A549 (cell line): ENCODE results near the gene UGT3A2. TPM values are rescaled to one million over a fixed set of nuclear protein-coding genes. Genes with fewer than 3 reads are reported as not detected.

Experiments
- ATAC-seq, 2 experiments: fragments of 200-7000 bp in 1 of 2; fragments of >200 bp in 1 of 2; cut with Nextera tagmentation in 1 of 2; cut with Tn5 transposase in 1 of 2; 3 replicates each; pipeline versions ENCODE4 v1.8.0 to v1.9.1; 2018 to 2020; ENCODE audit warnings: mild to moderate bottlenecking in 1 of 2, moderate library complexity in 1 of 2
- CTCF ChIA-PET: fragments of 300-600 bp; sonication (Branson Sonifier 250); formaldehyde crosslinking; extraction: SDS; loops from one replicate; lab custom pipeline; 2021; ENCODE audit warnings: antibody characterized with exemption, inconsistent platforms; lab: Yijun Ruan, JAX
- POLR2A ChIA-PET: fragments of 350-600 bp; formaldehyde crosslinking; extraction: SDS; loops from one replicate; lab custom pipeline; 2021; ENCODE audit warnings: antibody characterized with exemption, inconsistent platforms; lab: Yijun Ruan, JAX
- DNase-seq, 2 experiments: peaks; one replicate each; pipeline versions ENCODE4 v3.0.0 to v3.0.0-alpha.2; 2011 to 2016; ENCODE audit warnings: low read depth in 1 of 2, low spot score in 1 of 2
- FAIRE-seq: peaks from 2 replicates; lab custom pipeline; 2011; peaks lifted over from hg19 to GRCh38; lab: Jason Lieb, UNC
- H3K27ac ChIP-seq, 2 experiments: fragments of >200 bp; sonication (Bioruptor Twin); formaldehyde crosslinking; 3 replicates each; pipeline ENCODE4 v1.5.1; 2016 to 2017
- H3K4me1 ChIP-seq: fragments of >200 bp; sonication (Bioruptor Twin); formaldehyde crosslinking; 3 replicates; pipeline ENCODE4 v1.6.1; 2016
- H3K4me2 ChIP-seq: fragments of >200 bp; sonication (Bioruptor Twin); formaldehyde crosslinking; 3 replicates; pipeline ENCODE4 v1.6.1; 2016
- H3K4me3 ChIP-seq: fragments of >200 bp; sonication (Bioruptor Twin); formaldehyde crosslinking; 3 replicates; pipeline ENCODE4 v1.5.1; 2016
- H3K9me3 ChIP-seq: fragments of >200 bp; sonication (Bioruptor Twin); formaldehyde crosslinking; 3 replicates; pipeline ENCODE4 v1.6.1; 2016
- BHLHE40 ChIP-seq: IDR thresholded peaks from 2 replicates; pipeline ENCODE4 v1.6.1; 2012; ENCODE audit warnings: low read depth, low read length, inconsistent platforms
- CHD2 ChIP-seq: fragments of 150-350 bp; IDR thresholded peaks from 2 replicates; pipeline ENCODE4 v1.6.1; 2014; ENCODE audit warnings: low read length; ENCODE audit not compliant: partially characterized antibody
- CTCF ChIP-seq: fragments of >200 bp; sonication (Bioruptor Twin); formaldehyde crosslinking; IDR thresholded peaks from 3 replicates; pipeline ENCODE4 v1.5.1; 2016
- EHF ChIP-seq: fragments of 250-450 bp; sonication (Bioruptor Pico); IDR thresholded peaks from 2 replicates; pipeline ENCODE4 v1.5.0; 2020; ENCODE audit warnings: mild to moderate bottlenecking
- EP300 ChIP-seq, 2 experiments: fragments of >200 bp; sonication (Bioruptor Twin); formaldehyde crosslinking; IDR thresholded peaks; 2 replicates in 1 of 2; 3 replicates in 1 of 2; pipeline ENCODE4 v1.6.1; 2016 to 2017
- FOSB ChIP-seq: fragments of 250-450 bp; sonication (Bioruptor Pico); IDR thresholded peaks from 2 replicates; pipeline ENCODE4 v1.5.0; 2020; ENCODE audit warnings: mild to moderate bottlenecking, moderate library complexity
- FOXS1 ChIP-seq: fragments of 250-450 bp; sonication (Bioruptor Pico); IDR thresholded peaks from 2 replicates; pipeline ENCODE4 v1.5.0; 2020; ENCODE audit warnings: mild to moderate bottlenecking, moderate library complexity
- PHF8 ChIP-seq: fragments of 200-600 bp; sonication (generic); IDR thresholded peaks from 2 replicates; pipeline ENCODE4 v1.6.1; 2016; ENCODE audit warnings: low read depth, mild to moderate bottlenecking, antibody characterized with exemption, moderate library complexity, borderline replicate concordance
- RAD21 ChIP-seq, 2 experiments: fragments of >200 bp in 1 of 2; sonication (Bioruptor Twin) in 1 of 2; formaldehyde crosslinking in 1 of 2; IDR thresholded peaks in 1 of 2; conservative IDR thresholded peaks in 1 of 2; 2 replicates in 1 of 2; 3 replicates in 1 of 2; pipeline ENCODE4 v1.6.1; 2012 to 2018; ENCODE audit warnings: inconsistent platforms in 1 of 2
- RARB ChIP-seq: fragments of 250-450 bp; sonication (Bioruptor Pico); IDR thresholded peaks from 2 replicates; pipeline ENCODE4 v1.8.0; 2021; ENCODE audit warnings: mild to moderate bottlenecking, moderate library complexity
- RCOR1 ChIP-seq: fragments of 150-350 bp; IDR thresholded peaks from 2 replicates; pipeline ENCODE4 v1.6.1; 2014; ENCODE audit warnings: antibody characterized with exemption, low read length, low read depth
- TFCP2L1 ChIP-seq: fragments of 250-450 bp; sonication (Bioruptor Pico); IDR thresholded peaks from 2 replicates; pipeline ENCODE4 v1.5.0; 2021; ENCODE audit warnings: mild to moderate bottlenecking
- TP53 ChIP-seq: fragments of 250-450 bp; sonication (Bioruptor Pico); IDR thresholded peaks from 2 replicates; pipeline ENCODE4 v1.5.0; 2021; ENCODE audit warnings: mild to moderate bottlenecking, moderate library complexity
- ZNF302 ChIP-seq: fragments of 250-450 bp; sonication (Bioruptor Pico); IDR thresholded peaks from 2 replicates; pipeline ENCODE4 v1.9.0; 2021; ENCODE audit warnings: inconsistent platforms, mild to moderate bottlenecking, moderate library complexity
- ZSCAN20 ChIP-seq: fragments of 250-450 bp; sonication (Bioruptor Pico); IDR thresholded peaks from 2 replicates; pipeline ENCODE4 v1.8.0; 2022; ENCODE audit warnings: mild to moderate bottlenecking, moderate library complexity
- WGBS: methylation state at CpG from one replicate; pipeline ENCODE4 v1.1.6; 2017; ENCODE audit errors: missing lambda C conversion rate; 5-methylcytosine and 5-hydroxymethylcytosine counted together
- polyA plus RNA-seq, 4 experiments: library from polyadenylated mRNA; depleted of rRNA in 3 of 4; stranded (reverse); fragments of >200 nt; fragmentation: RNase III in 1 of 4; extraction: RNeasy Plus Mini Kit Qiagen cat#74134 plus additional on column Dnase treatment in 1 of 4; gene quantifications; 2 replicates in 3 of 4; 3 replicates in 1 of 4; pipeline ENCODE4 v1.2.3, GENCODE V29; 2011 to 2017
- TF ChIP-seq, protein P1 (sequence below): fragments of 150-350 bp; IDR thresholded peaks from 2 replicates; pipeline ENCODE4 v1.6.1; 2014; ENCODE audit warnings: low read depth, mild to moderate bottlenecking, low read length
- TF ChIP-seq, protein P2 (sequence below): fragments of 200-600 bp; sonication (generic); IDR thresholded peaks from 2 replicates; pipeline ENCODE4 v1.6.1; 2016; ENCODE audit warnings: antibody characterized with exemption, mild to moderate bottlenecking, moderate library complexity

The UGT3A2 gene
- polyA plus RNA-seq, 2 of the 4 experiments (the other 2 are of a cell fraction) = not detected

DNA sequence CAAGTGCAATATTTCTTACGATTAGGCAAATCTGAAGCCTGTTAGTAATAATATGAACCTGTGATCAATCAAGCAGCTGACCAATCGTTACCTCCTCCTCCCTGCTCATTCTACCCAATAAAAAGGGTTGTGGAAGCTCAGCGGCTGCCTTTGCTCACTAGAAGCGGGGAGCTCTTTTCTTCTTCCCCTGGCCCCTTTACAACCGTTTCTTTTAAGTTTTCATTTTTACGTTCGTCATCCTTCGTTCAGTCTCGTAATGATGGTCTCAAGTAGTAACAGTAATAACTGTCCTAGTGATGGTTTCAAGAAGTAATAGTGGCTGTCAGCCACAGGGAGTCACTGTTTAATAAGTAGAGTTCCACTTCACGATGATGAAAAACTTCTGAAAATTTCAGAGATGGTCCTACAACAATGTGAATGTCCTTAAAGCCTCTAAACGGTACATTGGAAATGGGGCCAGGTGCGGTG, 6.2 kb downstream of the UGT3A2 start:
- FAIRE-seq = no peak
- H3K27ac ChIP-seq = no peak overlapping the region
- peak; percentile 67 to 75; a peak in 4 of 6 replicates for ATAC-seq
- TF ChIP-seq RAD21 (conservative IDR thresholded peaks at IDR 0.05 in 1 of 2, IDR thresholded peaks at IDR 0.05 in 1 of 2) (peak in 1 of 2 experiments; percentile 45; a peak in 3 of 5 replicates), CTCF (peak; percentile 19; the same call in 1 of the 3 replicates), RARB (CRISPR knock-in tag) (no peak), BHLHE40 (no peak), EP300 (IDR thresholded peaks at IDR 0.05) (no peak), EHF (CRISPR knock-in tag) (no peak), FOSB (no peak), RCOR1 (no peak)
- TF ChIP-seq, protein P1, sequence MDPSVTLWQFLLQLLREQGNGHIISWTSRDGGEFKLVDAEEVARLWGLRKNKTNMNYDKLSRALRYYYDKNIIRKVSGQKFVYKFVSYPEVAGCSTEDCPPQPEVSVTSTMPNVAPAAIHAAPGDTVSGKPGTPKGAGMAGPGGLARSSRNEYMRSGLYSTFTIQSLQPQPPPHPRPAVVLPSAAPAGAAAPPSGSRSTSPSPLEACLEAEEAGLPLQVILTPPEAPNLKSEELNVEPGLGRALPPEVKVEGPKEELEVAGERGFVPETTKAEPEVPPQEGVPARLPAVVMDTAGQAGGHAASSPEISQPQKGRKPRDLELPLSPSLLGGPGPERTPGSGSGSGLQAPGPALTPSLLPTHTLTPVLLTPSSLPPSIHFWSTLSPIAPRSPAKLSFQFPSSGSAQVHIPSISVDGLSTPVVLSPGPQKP = no peak
- TF ChIP-seq, all 56 proteins: peak for 2
- POLR2A ChIA-PET = no interaction called here
- H3K9me3 ChIP-seq = no peaks in the 10 kb centered on the region
- CTCF ChIA-PET = interaction anchor here (1.2 kb wide), 1 partner anchor 26 kb away, joined by 3 read pairs; no protein-coding TSS in a partner anchor
- whole genome bisulfite sequencing = 25% methylated on average over 12 of the region's 12 CpGs
- H3K4me3 ChIP-seq = no peak overlapping the region
- no peaks in the 10 kb centered on the region for H3K4me1 ChIP-seq
- peak; percentile 13 to 27 for DNase-seq
- peak overlapping the region; percentile 38; the same call in 2 of the 3 replicates for H3K4me2 ChIP-seq

- H3K9me3 ChIP-seq = no peaks in the 10 kb centered on the region
- FAIRE-seq (no peak), ATAC-seq (no peak; a peak in 1 of 6 replicates), DNase-seq (no peak)
- no peak overlapping the region for H3K27ac ChIP-seq
- H3K4me3 ChIP-seq = no peak overlapping the region
- ChIA-PET CTCF (interaction anchor here (0.7 to 1.2 kb wide), 3 partner anchors 19 to 134 kb away, joined by 3 read pairs; no protein-coding TSS in a partner anchor), POLR2A (no interaction called here)
- TF ChIP-seq RARB (CRISPR knock-in tag) (no peak), ZNF302 (CRISPR knock-in tag) (no peak), ZSCAN20 (CRISPR knock-in tag) (no peak), FOXS1 (CRISPR knock-in tag) (no peak), TP53 (CRISPR knock-in tag) (no peak), TFCP2L1 (CRISPR knock-in tag) (no peak), RAD21 (conservative IDR thresholded peaks at IDR 0.05 in 1 of 2, IDR thresholded peaks at IDR 0.05 in 1 of 2) (no peak), PHF8 (no peak), CHD2 (no peak)
- TF ChIP-seq, protein P2, sequence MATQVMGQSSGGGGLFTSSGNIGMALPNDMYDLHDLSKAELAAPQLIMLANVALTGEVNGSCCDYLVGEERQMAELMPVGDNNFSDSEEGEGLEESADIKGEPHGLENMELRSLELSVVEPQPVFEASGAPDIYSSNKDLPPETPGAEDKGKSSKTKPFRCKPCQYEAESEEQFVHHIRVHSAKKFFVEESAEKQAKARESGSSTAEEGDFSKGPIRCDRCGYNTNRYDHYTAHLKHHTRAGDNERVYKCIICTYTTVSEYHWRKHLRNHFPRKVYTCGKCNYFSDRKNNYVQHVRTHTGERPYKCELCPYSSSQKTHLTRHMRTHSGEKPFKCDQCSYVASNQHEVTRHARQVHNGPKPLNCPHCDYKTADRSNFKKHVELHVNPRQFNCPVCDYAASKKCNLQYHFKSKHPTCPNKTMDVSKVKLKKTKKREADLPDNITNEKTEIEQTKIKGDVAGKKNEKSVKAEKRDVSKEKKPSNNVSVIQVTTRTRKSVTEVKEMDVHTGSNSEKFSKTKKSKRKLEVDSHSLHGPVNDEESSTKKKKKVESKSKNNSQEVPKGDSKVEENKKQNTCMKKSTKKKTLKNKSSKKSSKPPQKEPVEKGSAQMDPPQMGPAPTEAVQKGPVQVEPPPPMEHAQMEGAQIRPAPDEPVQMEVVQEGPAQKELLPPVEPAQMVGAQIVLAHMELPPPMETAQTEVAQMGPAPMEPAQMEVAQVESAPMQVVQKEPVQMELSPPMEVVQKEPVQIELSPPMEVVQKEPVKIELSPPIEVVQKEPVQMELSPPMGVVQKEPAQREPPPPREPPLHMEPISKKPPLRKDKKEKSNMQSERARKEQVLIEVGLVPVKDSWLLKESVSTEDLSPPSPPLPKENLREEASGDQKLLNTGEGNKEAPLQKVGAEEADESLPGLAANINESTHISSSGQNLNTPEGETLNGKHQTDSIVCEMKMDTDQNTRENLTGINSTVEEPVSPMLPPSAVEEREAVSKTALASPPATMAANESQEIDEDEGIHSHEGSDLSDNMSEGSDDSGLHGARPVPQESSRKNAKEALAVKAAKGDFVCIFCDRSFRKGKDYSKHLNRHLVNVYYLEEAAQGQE = no peak
- WGBS = 18% methylated on average over 5 of the region's 5 CpGs
- peak overlapping the region; percentile 38; the same call in 2 of the 3 replicates for H3K4me2 ChIP-seq
- H3K4me1 ChIP-seq = no peaks in the 10 kb centered on the region
These were observed 6.9 kb downstream of the UGT3A2 start for GRCh38 chr5:36059571-36060419.
